ENCODE measurements around the gene KLHDC9.

GRCh38 chr1:161114556-161114955 lies 16.4 kb downstream of the KLHDC9 start:
- TF ChIP-seq CTCF (IDR thresholded peaks at IDR 0.05; ENCODE audit: borderline replicate concordance, extremely low read depth, low read length, poor library complexity, severe bottlenecking), result no peak
- no peak for TF ChIP-seq EZH2 (IDR thresholded peaks at IDR 0.05; ENCODE audit: borderline replicate concordance, low read depth, low read length, severe bottlenecking)
